Skeletal muscle satellite cell (primary cell): ENCODE results near the gene RPTOR.

Source experiments
- H3K27me3 ChIP-seq: 2 replicates; pipeline ENCODE4 v1.7.0; 2013; ENCODE audit warnings: low read length; ENCODE audit not compliant: control insufficient read depth, insufficient read depth
- H3K36me3 ChIP-seq: 2 replicates; pipeline ENCODE4 v1.7.0; 2013; ENCODE audit warnings: mild to moderate bottlenecking, control low read depth, low read length; ENCODE audit not compliant: insufficient read depth
- H3K4me1 ChIP-seq: 2 replicates; pipeline ENCODE4 v1.7.0; 2013; ENCODE audit warnings: low read length; ENCODE audit not compliant: control insufficient read depth, insufficient read depth
- H3K4me2 ChIP-seq: 2 replicates; pipeline ENCODE4 v1.7.0; 2013; ENCODE audit warnings: mild to moderate bottlenecking, low read length
- H3K4me3 ChIP-seq: 2 replicates; pipeline ENCODE4 v1.7.0; 2013; ENCODE audit warnings: low read length
- H3K9ac ChIP-seq: 2 replicates; pipeline ENCODE4 v1.7.0; 2013; ENCODE audit warnings: mild to moderate bottlenecking, low read depth, low read length, moderate library complexity
- H3K9me3 ChIP-seq: replicated peaks from 2 replicates; pipeline ENCODE4 v1.7.0; 2013; ENCODE audit warnings: mild to moderate bottlenecking, control low read depth, low read length

The RPTOR gene

GRCh38 chr17:80890196-80890920 lies 345.7 kb downstream of the RPTOR start:
- Histone ChIP-seq H3K4me2 (peak overlapping the region; percentile 81), H3K4me3 (peak overlapping the region; percentile 48), H3K9ac (peak overlapping the region; percentile 73), H3K9me3 (no peaks in the 10 kb centered on the region), H3K27me3 (no peaks in the 10 kb centered on the region), H3K4me1 (peaks cover 34% of the 10 kb centered on the region), H3K36me3 (peaks cover 13% of the 10 kb centered on the region)

- Histone ChIP-seq H3K36me3 (peaks cover 13% of the 10 kb centered on the region), H3K4me1 (peaks cover 34% of the 10 kb centered on the region), H3K4me2 (peak overlapping the region; percentile 81), H3K4me3 (peak overlapping the region; percentile 48), H3K9ac (peak overlapping the region; percentile 73), H3K9me3 (no peaks in the 10 kb centered on the region), H3K27me3 (no peaks in the 10 kb centered on the region)
These were observed 346.3 kb downstream of the RPTOR start for GRCh38 chr17:80890921-80891396.

GRCh38 chr17:80891397-80892018 lies 346.9 kb downstream of the RPTOR start:
- Histone ChIP-seq H3K4me3 (peak overlapping the region; percentile 48), H3K9me3 (no peaks in the 10 kb centered on the region), H3K27me3 (no peaks in the 10 kb centered on the region), H3K36me3 (peaks cover 10% of the 10 kb centered on the region), H3K4me2 (peak overlapping the region; percentile 81), H3K9ac (peak overlapping the region; percentile 73), H3K4me1 (peaks cover 34% of the 10 kb centered on the region)

- Histone ChIP-seq H3K9ac (peak overlapping the region; percentile 78), H3K4me1 (peaks cover 34% of the 10 kb centered on the region), H3K4me2 (peak overlapping the region; percentile 81), H3K27me3 (no peaks in the 10 kb centered on the region), H3K9me3 (no peaks in the 10 kb centered on the region), H3K36me3 (peaks cover 9% of the 10 kb centered on the region), H3K4me3 (peak overlapping the region; percentile 55)
These were observed 347.6 kb downstream of the RPTOR start for GRCh38 chr17:80892019-80892855.

GRCh38 chr17:80892900-80893603 lies 348.4 kb downstream of the RPTOR start:
- Histone ChIP-seq H3K36me3 (peaks cover 9% of the 10 kb centered on the region), H3K4me1 (peaks cover 34% of the 10 kb centered on the region), H3K9ac (peak overlapping the region; percentile 78), H3K4me3 (peak overlapping the region; percentile 55), H3K9me3 (no peaks in the 10 kb centered on the region), H3K4me2 (peak overlapping the region; percentile 81), H3K27me3 (no peaks in the 10 kb centered on the region)

GRCh38 chr17:80893604-80894438 lies 349.2 kb downstream of the RPTOR start:
- Histone ChIP-seq H3K9me3 (no peaks in the 10 kb centered on the region), H3K4me1 (peaks cover 34% of the 10 kb centered on the region)

GRCh38 chr17:80894439-80894721 lies 349.7 kb downstream of the RPTOR start:
- no peak overlapping the region for H3K4me3 ChIP-seq
- peaks cover 35% of the 10 kb centered on the region for H3K4me1 ChIP-seq
- no peaks in the 10 kb centered on the region for H3K27me3 ChIP-seq
- H3K9ac ChIP-seq, result no peak overlapping the region
- H3K36me3 ChIP-seq, result peaks cover 9% of the 10 kb centered on the region
- H3K4me2 ChIP-seq, result no peak overlapping the region
- no peaks in the 10 kb centered on the region for H3K9me3 ChIP-seq

More at GRCh38 chr17:80893604-80894438, 349.2 kb downstream of the RPTOR start:
- Histone ChIP-seq H3K4me3 (no peak overlapping the region), H3K36me3 (peaks cover 9% of the 10 kb centered on the region), H3K27me3 (no peaks in the 10 kb centered on the region), H3K4me2 (no peak overlapping the region), H3K9ac (no peak overlapping the region)

GRCh38 chr17:80894726-80895125 lies 350.1 kb downstream of the RPTOR start:
- H3K4me2 ChIP-seq, result no peak overlapping the region
- no peaks in the 10 kb centered on the region for H3K27me3 ChIP-seq
- no peaks in the 10 kb centered on the region for H3K9me3 ChIP-seq
- no peak overlapping the region for H3K4me3 ChIP-seq
- peaks cover 38% of the 10 kb centered on the region for H3K4me1 ChIP-seq
- H3K9ac ChIP-seq, result no peak overlapping the region
- peaks cover 9% of the 10 kb centered on the region for H3K36me3 ChIP-seq

- Histone ChIP-seq H3K9ac (no peak overlapping the region), H3K9me3 (no peaks in the 10 kb centered on the region), H3K4me1 (peaks cover 37% of the 10 kb centered on the region), H3K4me3 (no peak overlapping the region), H3K27me3 (no peaks in the 10 kb centered on the region), H3K36me3 (peaks cover 9% of the 10 kb centered on the region), H3K4me2 (no peak overlapping the region)
These were observed 350.7 kb downstream of the RPTOR start for GRCh38 chr17:80895366-80895765.

GRCh38 chr17:80898716-80899115 lies 354.1 kb downstream of the RPTOR start:
- no peak overlapping the region for H3K9ac ChIP-seq
- peaks cover 6% of the 10 kb centered on the region for H3K4me1 ChIP-seq
- no peaks in the 10 kb centered on the region for H3K27me3 ChIP-seq
- H3K9me3 ChIP-seq, result no peaks in the 10 kb centered on the region
- H3K4me3 ChIP-seq, result no peak overlapping the region
- H3K4me2 ChIP-seq, result no peak overlapping the region
- peaks cover 20% of the 10 kb centered on the region for H3K36me3 ChIP-seq
